ENCODE measurements around the gene WDR1. TPM values are rescaled to one million over a fixed set of nuclear protein-coding genes. Genes with fewer than 3 reads are reported as not detected.

The WDR1 gene
- total RNA-seq, 1 experiment from 2014 or later: 271 TPM

DNA sequence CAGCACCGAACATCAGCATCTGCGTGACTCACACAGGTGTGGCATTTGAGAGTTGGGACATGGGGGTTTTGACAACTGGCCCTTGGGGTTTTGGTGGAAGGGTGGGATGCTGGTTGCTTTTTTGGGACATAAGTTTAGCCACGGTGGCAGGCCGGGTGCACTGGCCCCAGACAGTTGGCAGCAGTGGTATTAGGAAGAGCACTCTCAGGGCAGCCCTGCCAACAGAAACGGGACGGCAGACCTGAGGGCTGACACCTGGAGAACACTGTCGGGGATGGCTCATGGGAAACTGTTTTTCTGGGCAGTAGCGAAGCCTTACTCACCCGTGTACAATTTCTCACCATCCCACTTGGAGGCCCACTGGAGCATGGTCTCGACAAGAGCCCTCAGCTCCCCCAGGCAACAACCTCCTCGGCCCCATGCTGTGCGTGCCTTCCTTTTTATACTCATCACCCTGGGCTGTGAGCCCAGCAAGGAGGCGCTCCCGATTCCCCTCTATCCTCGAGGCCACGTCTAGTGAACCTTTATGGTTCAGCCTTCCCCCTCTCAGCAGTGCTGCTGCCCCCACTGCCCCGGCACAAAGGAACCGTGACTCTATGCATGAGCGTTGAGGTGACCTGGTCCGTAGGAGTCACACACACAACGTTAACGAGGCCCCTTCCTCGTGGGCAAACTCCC is 30.6 kb downstream of the WDR1 start:
- DNase-seq (ENCODE audit: low spot score): no peak

- no peak for DNase-seq (ENCODE audit: low spot score)
Observed at GRCh38 chr4:10085386-10085785, 31.2 kb downstream of the WDR1 start.

GRCh38 chr4:10084651-10085358 is 31.8 kb downstream of the WDR1 start:
- DNase-seq (ENCODE audit: low spot score): no peak

GRCh38 chr4:10083861-10084641 is 32.5 kb downstream of the WDR1 start:
- no peak for DNase-seq (ENCODE audit: low spot score)

- no peak for DNase-seq (ENCODE audit: low spot score)
Observed at GRCh38 chr4:10083331-10083771, 33.2 kb downstream of the WDR1 start.

DNA sequence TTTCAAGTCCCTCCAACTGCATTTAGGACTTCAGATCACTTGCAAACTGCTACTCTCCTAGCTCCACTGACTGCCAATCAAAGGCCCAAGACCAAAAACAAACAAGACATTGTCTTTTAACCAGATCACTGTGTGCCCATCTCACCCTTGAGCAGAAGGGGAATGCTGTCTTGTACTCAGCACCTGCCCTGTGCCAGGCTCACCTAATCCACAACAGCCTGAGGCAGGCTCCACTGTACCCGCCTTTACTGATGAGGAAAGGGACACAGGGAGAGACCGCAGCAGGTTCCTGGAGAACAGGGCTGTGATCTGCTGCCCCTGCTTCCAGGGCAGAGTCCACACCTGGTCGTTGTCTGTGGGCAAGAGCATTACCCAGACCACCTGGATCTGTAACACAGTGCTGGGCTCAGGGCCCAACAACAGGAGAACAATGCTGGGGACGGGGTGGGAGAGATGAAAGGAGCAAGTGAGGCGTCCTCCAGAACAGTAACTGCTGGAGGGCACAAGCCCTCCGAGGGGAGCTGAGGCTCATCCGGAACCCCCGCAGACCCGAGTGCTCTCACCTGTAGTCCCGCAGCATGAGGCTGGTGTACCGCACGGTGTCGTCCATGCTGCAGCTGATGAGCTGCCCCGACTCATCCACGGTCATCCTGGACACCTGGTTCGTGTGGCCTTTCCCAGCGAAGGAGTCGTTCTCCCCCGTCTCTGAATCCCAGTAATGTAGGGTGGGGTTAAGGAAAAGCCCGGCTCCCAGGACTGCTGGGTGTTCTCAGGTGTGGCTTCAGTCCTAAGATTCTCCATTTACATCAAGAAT is 33.9 kb downstream of the WDR1 start:
- no peak for DNase-seq (ENCODE audit: low spot score)

DNA sequence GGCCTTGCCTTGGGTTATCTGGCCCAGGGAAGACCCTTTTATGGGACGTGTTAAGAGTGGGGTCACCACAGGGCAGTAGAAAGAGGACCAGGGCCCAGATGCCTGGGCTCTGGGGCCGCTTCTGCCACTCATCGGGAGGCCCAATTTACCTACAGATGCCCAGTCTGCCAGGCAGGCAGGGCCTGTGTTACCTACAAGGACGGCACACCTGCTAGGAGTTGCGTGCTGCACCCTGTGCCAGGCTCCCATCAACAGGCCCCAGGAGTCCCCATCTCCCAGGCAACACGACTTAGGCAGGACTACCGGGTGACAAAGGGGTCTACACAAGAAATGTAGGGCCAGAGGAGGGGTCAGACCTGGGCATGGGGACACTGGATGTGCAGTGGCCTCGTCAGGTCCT is 34.6 kb downstream of the WDR1 start:
- DNase-seq (ENCODE audit: low spot score): no peak

DNA sequence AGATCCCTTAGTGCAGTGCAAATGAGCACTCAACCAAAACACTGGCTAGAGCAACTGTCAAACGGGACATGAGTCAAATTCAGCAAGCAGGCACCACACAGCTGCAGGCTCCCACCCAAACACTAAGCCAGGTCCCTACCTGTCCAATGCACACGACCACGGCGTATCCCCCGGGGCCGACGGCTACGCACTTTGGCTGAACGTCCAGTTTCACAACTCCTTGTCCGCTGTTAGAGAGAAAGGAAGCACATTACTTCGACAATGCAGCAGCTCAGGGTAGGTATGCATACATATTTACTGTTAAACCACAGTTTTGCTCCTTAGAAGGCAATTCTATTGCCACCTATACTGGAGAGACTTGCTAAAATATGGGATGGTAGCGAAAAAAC is 35.4 kb downstream of the WDR1 start:
- DNase-seq (ENCODE audit: low spot score): no peak

DNA sequence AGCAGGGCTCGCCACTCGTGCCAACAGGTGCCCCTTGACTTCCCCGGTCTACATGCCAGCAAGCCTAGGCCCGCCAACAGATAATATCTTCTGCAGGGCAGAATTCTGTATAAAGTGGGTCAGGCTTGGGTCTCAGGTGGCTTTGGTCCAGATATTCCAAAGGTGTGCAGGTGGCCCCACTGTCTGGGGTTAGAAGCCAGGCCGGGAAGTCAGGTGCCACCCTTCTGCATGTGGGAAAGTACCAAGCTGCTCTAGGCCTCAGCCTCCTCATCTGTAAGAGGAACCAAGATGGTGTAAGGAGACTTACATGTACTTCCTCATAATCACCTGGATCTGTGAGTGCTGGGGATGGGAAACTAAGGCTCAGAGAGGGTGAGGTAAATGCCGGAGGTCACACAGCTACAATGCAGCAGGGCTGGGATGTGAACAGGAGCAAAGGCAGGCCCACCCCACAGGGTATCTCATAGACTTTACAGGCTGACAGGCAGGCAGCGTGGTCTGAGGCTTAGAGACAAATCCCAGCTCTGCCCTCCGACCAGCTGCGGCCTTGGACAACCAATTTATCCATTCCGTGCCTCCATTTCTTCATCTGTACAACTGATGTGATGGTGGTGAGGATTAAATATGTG is 35.9 kb downstream of the WDR1 start:
- DNase-seq (ENCODE audit: low spot score): no peak

DNA sequence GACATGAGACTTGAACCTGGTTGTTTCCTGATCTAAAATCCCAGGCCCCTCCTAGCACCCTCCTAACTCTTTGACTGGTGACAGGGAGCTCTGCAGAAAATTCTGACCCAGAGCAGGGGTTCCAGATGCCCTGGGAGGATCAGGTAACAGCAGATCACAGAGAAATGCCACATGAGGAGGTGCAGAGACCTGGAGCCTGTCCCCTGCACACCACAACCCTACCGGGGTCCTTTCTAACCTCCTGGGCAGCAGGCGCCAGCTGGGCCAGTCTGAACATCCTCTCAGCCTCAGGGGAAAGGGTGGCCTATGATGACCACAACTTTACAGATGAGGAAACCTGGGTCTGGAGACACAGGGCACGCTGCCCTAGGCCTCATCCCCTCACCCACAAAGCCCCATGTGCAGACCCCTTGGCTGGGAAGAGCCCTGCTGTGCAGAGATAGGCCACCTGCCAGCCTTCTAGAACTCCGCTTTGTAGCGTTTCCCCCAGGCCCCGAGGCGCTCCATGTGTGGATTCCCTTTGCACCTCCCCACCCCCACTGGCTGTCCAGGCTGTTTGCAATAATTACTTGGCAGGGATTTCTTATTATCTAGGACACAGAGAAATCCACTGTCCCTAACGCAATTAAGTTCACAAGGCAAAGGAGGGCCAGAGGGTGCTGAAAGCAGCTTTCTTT is 36.5 kb downstream of the WDR1 start:
- no peak for DNase-seq (ENCODE audit: low spot score)

DNA sequence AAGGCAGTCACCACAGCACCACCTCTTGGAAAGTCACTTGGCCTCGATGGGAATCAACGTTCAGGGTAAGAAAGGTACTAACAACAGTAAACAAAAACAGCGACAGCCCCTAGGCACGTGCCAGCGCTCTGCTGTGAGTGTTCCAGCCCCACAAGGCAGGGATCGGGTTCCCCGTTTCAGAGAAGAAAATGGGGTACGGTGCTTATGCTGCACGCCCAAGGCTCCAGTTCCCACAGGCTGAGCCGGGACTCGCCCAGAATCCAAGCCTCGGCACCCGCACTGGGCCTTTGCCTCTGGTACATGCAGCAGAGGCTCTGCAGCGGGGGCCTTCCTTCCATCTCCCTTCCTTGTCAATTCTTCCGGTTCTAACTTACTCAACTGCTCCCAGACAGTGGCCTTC is 37.3 kb downstream of the WDR1 start:
- no peak for DNase-seq (ENCODE audit: low spot score)

DNA sequence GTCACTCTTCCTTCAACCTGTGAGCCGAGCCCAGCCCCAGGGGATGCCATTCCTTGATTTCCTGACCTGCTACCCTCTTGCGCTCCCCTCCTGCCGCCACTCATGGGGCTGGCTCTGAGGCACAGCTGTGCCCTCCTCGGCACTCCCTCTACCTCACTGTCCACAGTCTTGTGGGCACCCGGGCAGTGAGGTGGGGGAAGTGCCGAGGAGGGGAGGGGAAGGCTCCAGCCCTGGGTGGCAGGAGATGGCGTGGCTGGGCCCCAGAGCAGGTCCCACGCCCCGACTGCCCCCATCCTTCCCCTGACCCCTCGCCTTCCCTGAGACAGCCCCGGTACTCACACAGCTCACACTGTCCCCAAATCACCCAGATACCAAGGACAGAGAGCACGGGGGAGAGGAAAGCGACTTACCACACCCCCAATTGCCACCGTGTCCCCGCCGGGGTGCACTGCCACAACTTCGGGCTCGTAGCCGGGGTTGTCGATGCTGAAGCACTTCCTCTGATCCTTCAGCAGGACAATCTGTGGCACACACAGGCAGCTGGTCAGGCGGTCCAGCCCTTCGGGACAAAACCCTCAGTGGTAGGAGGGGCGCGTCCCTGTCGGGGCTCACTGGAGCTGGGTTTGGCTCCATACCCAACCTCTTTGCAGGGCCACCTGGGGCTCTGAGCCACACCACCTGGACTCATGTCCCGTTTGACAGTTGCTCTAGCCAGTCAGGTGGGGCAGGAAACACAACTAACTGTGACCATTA is 37.9 kb downstream of the WDR1 start:
- DNase-seq (ENCODE audit: low spot score): no peak

DNA sequence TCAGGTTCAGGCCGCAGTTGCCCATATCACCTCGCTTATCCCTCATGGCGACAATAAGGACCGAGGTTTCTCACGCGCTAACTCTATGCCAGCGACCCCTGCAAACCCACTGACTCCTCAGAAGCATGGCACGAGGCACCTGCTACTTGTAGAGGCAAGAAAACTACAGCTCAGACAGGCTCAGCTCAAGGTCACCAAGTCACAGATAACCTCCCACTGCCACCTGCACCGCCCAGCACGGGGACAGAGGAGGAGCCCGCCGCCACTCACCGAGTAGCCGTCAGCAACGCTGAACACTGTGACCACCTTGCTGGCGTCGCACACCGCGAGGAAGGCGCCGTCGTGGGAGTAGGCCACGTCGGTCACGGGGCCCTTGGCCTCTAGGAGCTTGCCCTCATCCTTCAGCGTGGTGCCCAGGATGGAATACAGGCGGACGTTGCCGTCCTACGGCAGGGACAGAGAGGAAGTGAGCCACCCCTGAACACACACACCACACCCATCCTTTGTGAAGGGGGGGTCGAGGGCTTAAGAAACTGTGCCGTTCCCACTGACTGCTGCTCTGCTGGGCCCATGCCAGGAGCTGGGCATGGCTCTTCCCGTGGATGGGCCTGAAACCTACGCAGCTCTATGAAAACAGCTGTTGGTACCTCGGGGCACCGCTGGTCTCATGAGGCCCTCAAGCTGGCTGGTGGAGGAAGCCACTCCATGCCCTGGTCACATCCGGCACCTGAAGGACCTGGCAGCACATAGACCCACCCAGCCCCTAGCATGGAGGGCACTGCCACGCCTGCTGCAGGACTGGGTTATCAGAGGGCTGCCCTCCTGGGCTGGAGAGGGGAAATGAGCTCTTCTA is 38.9 kb downstream of the WDR1 start:
- peak; percentile 60 for DNase-seq (ENCODE audit: low spot score)

GRCh38 chr4:10077076-10077475 is 39.5 kb downstream of the WDR1 start:
- DNase-seq (ENCODE audit: low spot score): no peak

- no peak for DNase-seq (ENCODE audit: low spot score)
Observed at GRCh38 chr4:10075953-10076391, 40.6 kb downstream of the WDR1 start.

DNA sequence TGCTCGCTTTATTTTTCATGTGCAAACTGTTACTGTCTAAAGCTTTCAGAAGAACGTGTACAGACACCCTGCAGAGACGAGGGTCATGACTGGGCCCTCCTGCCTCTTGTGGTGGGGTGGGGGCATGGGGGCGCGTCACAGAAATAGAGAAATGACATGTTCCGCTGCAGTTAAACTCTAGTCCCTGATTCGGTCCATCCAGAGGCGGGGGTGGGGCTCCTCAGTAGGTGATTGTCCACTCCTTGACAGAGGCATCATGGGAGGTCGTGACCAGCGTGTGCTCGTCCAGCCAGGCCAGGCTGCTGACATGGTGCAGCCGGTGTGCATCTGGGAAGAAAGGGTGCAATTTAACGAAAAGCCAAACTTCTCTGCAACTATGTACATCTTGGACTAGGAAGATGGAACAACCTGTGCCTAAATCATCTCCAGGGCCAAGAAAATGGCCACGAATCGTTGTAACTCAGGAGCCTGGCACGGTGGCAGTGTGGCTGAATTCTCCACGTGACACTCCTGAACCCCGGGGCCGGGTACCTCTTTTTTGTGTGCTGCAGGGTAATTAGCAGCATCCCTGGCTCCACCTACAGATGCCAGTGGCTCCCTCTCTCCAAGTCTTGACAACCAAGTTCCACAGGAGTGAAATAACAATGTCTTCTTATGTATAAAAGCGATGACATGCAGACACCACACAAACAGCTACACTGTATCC is 41.3 kb downstream of the WDR1 start:
- DNase-seq (ENCODE audit: low spot score): no peak

GRCh38 chr4:10074767-10075105 is 41.9 kb downstream of the WDR1 start:
- DNase-seq (ENCODE audit: low spot score): peak; percentile 61

DNA sequence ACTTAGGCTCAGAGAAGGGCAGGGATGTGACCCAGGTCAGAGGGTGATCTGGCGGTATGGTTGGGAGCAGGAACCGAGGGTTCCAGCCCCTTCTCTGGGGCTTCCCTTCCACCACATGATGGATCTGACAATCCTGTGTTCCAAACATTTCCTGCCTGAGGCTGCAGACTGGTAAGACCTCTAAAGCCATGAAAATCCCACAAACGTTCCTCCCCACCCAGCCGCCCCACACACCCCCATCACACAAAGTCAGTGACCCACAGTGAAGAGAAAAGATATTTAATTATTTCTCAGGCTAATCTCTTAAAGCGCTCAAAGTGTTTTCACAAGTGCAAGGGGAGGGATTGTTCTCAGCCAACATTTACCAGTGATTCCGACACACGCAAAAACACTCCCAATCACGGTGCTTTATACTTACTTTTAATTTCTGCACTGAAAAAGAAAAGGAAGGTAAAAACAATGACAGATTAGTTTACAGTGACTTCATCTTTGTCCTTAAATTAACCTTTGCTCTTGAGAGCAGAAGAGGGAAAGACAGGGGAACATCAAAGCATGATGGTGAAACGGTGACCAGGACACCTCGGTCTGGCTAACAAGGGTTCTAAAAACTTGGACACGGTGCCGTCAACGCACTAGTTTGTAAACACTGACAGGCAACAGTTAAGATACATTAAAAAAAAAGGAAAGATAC is 42.4 kb downstream of the WDR1 start:
- no peak for DNase-seq (ENCODE audit: low spot score)
